Measurements from ENCODE around the gene CHD8.

The CHD8 gene

GRCh38 chr14:21455912-21456667 is at the start of gene CHD8:
Gene CHD8 (minus strand): TSS chr14:21456123. CDS start chr14:21431643, 24,480 bp downstream.
- Mint-ChIP-seq H3K4me3 (peak within 1 kb of the TSS; percentile 95), H3K27me3 (no peaks in the 10 kb centered on the region), H3K9me3 (ENCODE audit: low read depth) (no peaks in the 10 kb centered on the region), H3K36me3 (peaks cover 8% of the 10 kb centered on the region), H3K27ac (peak within 1 kb of the TSS; percentile 96), H3K4me1 (ENCODE audit: low read depth) (peaks cover 39% of the 10 kb centered on the region)

- H3K4me3 Mint-ChIP-seq: peak overlapping the region; percentile 73
- H3K36me3 Mint-ChIP-seq: peaks cover 7% of the 10 kb centered on the region
- H3K4me1 Mint-ChIP-seq (ENCODE audit: low read depth): peaks cover 59% of the 10 kb centered on the region
- H3K9me3 Mint-ChIP-seq (ENCODE audit: low read depth): no peaks in the 10 kb centered on the region
- peak overlapping the region; percentile 86 for H3K27ac Mint-ChIP-seq
- H3K27me3 Mint-ChIP-seq: no peaks in the 10 kb centered on the region
Observed at GRCh38 chr14:21505012-21505553, 49.2 kb upstream of the CHD8 start.

GRCh38 chr14:21503376-21503775 is 47.5 kb upstream of the CHD8 start:
- Mint-ChIP-seq H3K27ac (peak overlapping the region; percentile 50), H3K4me3 (no peak overlapping the region), H3K4me1 (ENCODE audit: low read depth) (peaks cover 59% of the 10 kb centered on the region), H3K27me3 (no peaks in the 10 kb centered on the region), H3K9me3 (ENCODE audit: low read depth) (no peaks in the 10 kb centered on the region), H3K36me3 (peaks cover 12% of the 10 kb centered on the region)

- peaks cover 49% of the 10 kb centered on the region for H3K4me1 Mint-ChIP-seq (ENCODE audit: low read depth)
- no peaks in the 10 kb centered on the region for H3K27me3 Mint-ChIP-seq
- H3K36me3 Mint-ChIP-seq: peaks cover 10% of the 10 kb centered on the region
- no peaks in the 10 kb centered on the region for H3K9me3 Mint-ChIP-seq (ENCODE audit: low read depth)
- H3K4me3 Mint-ChIP-seq: no peak overlapping the region
- no peak overlapping the region for H3K27ac Mint-ChIP-seq
Observed at GRCh38 chr14:21501568-21501967, 45.6 kb upstream of the CHD8 start.

- H3K9me3 Mint-ChIP-seq (ENCODE audit: low read depth): no peaks in the 10 kb centered on the region
- peaks cover 35% of the 10 kb centered on the region for H3K4me1 Mint-ChIP-seq (ENCODE audit: low read depth)
- peak overlapping the region; percentile 52 for H3K4me3 Mint-ChIP-seq
- H3K36me3 Mint-ChIP-seq: peaks cover 10% of the 10 kb centered on the region
- peak overlapping the region; percentile 84 for H3K27ac Mint-ChIP-seq
- no peaks in the 10 kb centered on the region for H3K27me3 Mint-ChIP-seq
Observed at GRCh38 chr14:21498540-21499526, 42.9 kb upstream of the CHD8 start.

- no peaks in the 10 kb centered on the region for H3K27me3 Mint-ChIP-seq
- peaks cover 29% of the 10 kb centered on the region for H3K4me1 Mint-ChIP-seq (ENCODE audit: low read depth)
- H3K27ac Mint-ChIP-seq: no peak overlapping the region
- H3K9me3 Mint-ChIP-seq (ENCODE audit: low read depth): no peaks in the 10 kb centered on the region
- H3K36me3 Mint-ChIP-seq: peaks cover 10% of the 10 kb centered on the region
- no peak overlapping the region for H3K4me3 Mint-ChIP-seq
Observed at GRCh38 chr14:21496453-21496852, 40.5 kb upstream of the CHD8 start.

GRCh38 chr14:21494902-21495762 is 39.2 kb upstream of the CHD8 start:
- Mint-ChIP-seq H3K36me3 (peaks cover 8% of the 10 kb centered on the region), H3K4me3 (no peak overlapping the region), H3K27ac (peak overlapping the region; percentile 50), H3K9me3 (ENCODE audit: low read depth) (no peaks in the 10 kb centered on the region), H3K27me3 (no peaks in the 10 kb centered on the region), H3K4me1 (ENCODE audit: low read depth) (peaks cover 18% of the 10 kb centered on the region)

GRCh38 chr14:21486640-21487087 is 30.7 kb upstream of the CHD8 start:
- peaks cover 9% of the 10 kb centered on the region for H3K4me1 Mint-ChIP-seq (ENCODE audit: low read depth)
- H3K4me3 Mint-ChIP-seq: no peak overlapping the region
- no peaks in the 10 kb centered on the region for H3K36me3 Mint-ChIP-seq
- no peaks in the 10 kb centered on the region for H3K27me3 Mint-ChIP-seq
- H3K27ac Mint-ChIP-seq: no peak overlapping the region
- H3K9me3 Mint-ChIP-seq (ENCODE audit: low read depth): no peaks in the 10 kb centered on the region

- Mint-ChIP-seq H3K9me3 (ENCODE audit: low read depth) (no peaks in the 10 kb centered on the region), H3K4me3 (peak within 1 kb of the TSS; percentile 100), H3K36me3 (peaks cover 7% of the 10 kb centered on the region), H3K27me3 (no peaks in the 10 kb centered on the region), H3K27ac (peak within 1 kb of the TSS; percentile 99), H3K4me1 (ENCODE audit: low read depth) (peaks cover 42% of the 10 kb centered on the region)
Observed at GRCh38 chr14:21476925-21477681, 21.2 kb upstream of the CHD8 start, which contains the start of the genes RAB2B and TOX4. Gene RAB2B (minus strand): TSS chr14:21476959. CDS start chr14:21476872, 87 bp downstream. Gene TOX4 (plus strand): TSS chr14:21477195. CDS start chr14:21477279, 84 bp downstream.

GRCh38 chr14:21476523-21476924 is 20.6 kb upstream of the CHD8 start:
- Mint-ChIP-seq H3K4me1 (ENCODE audit: low read depth) (peaks cover 43% of the 10 kb centered on the region), H3K27me3 (no peaks in the 10 kb centered on the region), H3K36me3 (peaks cover 8% of the 10 kb centered on the region), H3K9me3 (ENCODE audit: low read depth) (no peaks in the 10 kb centered on the region), H3K27ac (peak overlapping the region; percentile 99), H3K4me3 (peak overlapping the region; percentile 100)

GRCh38 chr14:21475767-21476522 is 20.0 kb upstream of the CHD8 start:
- Mint-ChIP-seq H3K4me3 (peak overlapping the region; percentile 100), H3K9me3 (ENCODE audit: low read depth) (no peaks in the 10 kb centered on the region), H3K27ac (peak overlapping the region; percentile 99), H3K36me3 (peaks cover 8% of the 10 kb centered on the region), H3K4me1 (ENCODE audit: low read depth) (peaks cover 41% of the 10 kb centered on the region), H3K27me3 (no peaks in the 10 kb centered on the region)

GRCh38 chr14:21467616-21468015 is 11.7 kb upstream of the CHD8 start:
- H3K4me1 Mint-ChIP-seq (ENCODE audit: low read depth): peaks cover 2% of the 10 kb centered on the region
- peaks cover 5% of the 10 kb centered on the region for H3K36me3 Mint-ChIP-seq
- no peaks in the 10 kb centered on the region for H3K9me3 Mint-ChIP-seq (ENCODE audit: low read depth)
- no peak overlapping the region for H3K4me3 Mint-ChIP-seq
- H3K27ac Mint-ChIP-seq: no peak overlapping the region
- no peaks in the 10 kb centered on the region for H3K27me3 Mint-ChIP-seq

GRCh38 chr14:21455592-21455911 is 371 bp downstream of the CHD8 start:
- Mint-ChIP-seq H3K27me3 (no peaks in the 10 kb centered on the region), H3K27ac (peak overlapping the region; percentile 96), H3K9me3 (ENCODE audit: low read depth) (no peaks in the 10 kb centered on the region), H3K36me3 (peaks cover 8% of the 10 kb centered on the region), H3K4me1 (ENCODE audit: low read depth) (peaks cover 43% of the 10 kb centered on the region), H3K4me3 (peak overlapping the region; percentile 95)

All from activated naive CD8-positive, alpha-beta T cell (primary cell).